DMS 273 (cell line): Measurements from ENCODE around the gene NUBPL.
A peak's percentile ranks its signal among the peaks of the same experiment; 100 is the strongest.
"Not testable (repeated sequence)": the region's sequence is repeated elsewhere in the genome, so short reads cannot be mapped to it uniquely, and the experiment has no call there.

Experiments used
- DNase-seq: peaks from one replicate; lab custom pipeline; 2025; ENCODE audit not compliant: unreplicated experiment; lab: John Stamatoyannopoulos, UW

The NUBPL gene

GRCh38 chr14:31578266-31578665 lies 17.1 kb downstream of the NUBPL start:
- no peak for DNase-seq

- DNase-seq: no peak
Observed at GRCh38 chr14:31578792-31579501, 17.7 kb downstream of the NUBPL start.

GRCh38 chr14:31580234-31580633 lies 19.0 kb downstream of the NUBPL start:
- DNase-seq: no peak

- DNase-seq: peak; percentile 29
Observed at GRCh38 chr14:31582286-31582691, 21.1 kb downstream of the NUBPL start.

GRCh38 chr14:31582836-31583452 lies 21.7 kb downstream of the NUBPL start:
- DNase-seq: peak; percentile 33

GRCh38 chr14:31590206-31590605 lies 29.0 kb downstream of the NUBPL start:
- DNase-seq: peak; percentile 8

- no peak for DNase-seq
Observed at GRCh38 chr14:31592122-31592521, 30.9 kb downstream of the NUBPL start.

- DNase-seq: no peak
Observed at GRCh38 chr14:31592631-31593030, 31.4 kb downstream of the NUBPL start.

GRCh38 chr14:31596342-31597095 lies 35.3 kb downstream of the NUBPL start:
- DNase-seq: no peak

- no peak for DNase-seq
Observed at GRCh38 chr14:31605702-31606101, 44.5 kb downstream of the NUBPL start.

GRCh38 chr14:31611778-31612433 lies 50.7 kb downstream of the NUBPL start:
- DNase-seq: no peak

GRCh38 chr14:31613188-31613587 lies 52.0 kb downstream of the NUBPL start:
- DNase-seq: no peak

GRCh38 chr14:31618884-31619283 lies 57.7 kb downstream of the NUBPL start:
- DNase-seq: not testable (repeated sequence)

GRCh38 chr14:31619440-31619839 lies 58.2 kb downstream of the NUBPL start:
- DNase-seq: no peak

GRCh38 chr14:31620898-31621297 lies 59.7 kb downstream of the NUBPL start:
- not testable (repeated sequence) for DNase-seq

- DNase-seq: no peak
Observed at GRCh38 chr14:31622060-31622459, 60.9 kb downstream of the NUBPL start.

- DNase-seq: not testable (repeated sequence)
Observed at GRCh38 chr14:31652900-31653299, 91.7 kb downstream of the NUBPL start.

- no peak for DNase-seq
Observed at GRCh38 chr14:31657917-31658316, 96.7 kb downstream of the NUBPL start.

GRCh38 chr14:31659278-31659677 lies 98.1 kb downstream of the NUBPL start:
- DNase-seq: no peak

GRCh38 chr14:31660191-31660590 lies 99.0 kb downstream of the NUBPL start:
- DNase-seq: no peak

GRCh38 chr14:31660728-31661127 lies 99.5 kb downstream of the NUBPL start:
- no peak for DNase-seq
